Duodenal mucosa (tissue), 2 donors: ENCODE results near the gene STX18.

ENCODE experiments used
- H3K27ac ChIP-seq: one replicate; pipeline ENCODE4 v1.7.0; 2013; ENCODE audit warnings: low read depth, low read length
- H3K27me3 ChIP-seq, 2 donors: one replicate each; pipeline ENCODE4 v1.7.0; 2013; ENCODE audit warnings: low read length in 2 of 2, control low read depth in 1 of 2; ENCODE audit not compliant: insufficient read depth in 2 of 2, control insufficient read depth in 1 of 2
- H3K36me3 ChIP-seq, 2 donors: one replicate each; pipeline ENCODE4 v1.7.0; 2013; ENCODE audit warnings: low read length in 2 of 2, control low read depth in 1 of 2; ENCODE audit not compliant: insufficient read depth in 2 of 2, control insufficient read depth in 1 of 2
- H3K4me1 ChIP-seq, 2 donors: one replicate each; pipeline ENCODE4 v1.7.0; 2013; ENCODE audit warnings: low read length in 2 of 2, control low read depth in 1 of 2; ENCODE audit not compliant: insufficient read depth in 2 of 2, control insufficient read depth in 1 of 2
- H3K4me3 ChIP-seq, 2 donors: one replicate each; pipeline ENCODE4 v1.7.0; 2013; ENCODE audit warnings: low read length in 2 of 2, low read depth in 1 of 2
- H3K9ac ChIP-seq, 2 donors: one replicate each; pipeline ENCODE4 v1.7.0; 2013; ENCODE audit warnings: low read length in 2 of 2, low read depth in 1 of 2
- H3K9me3 ChIP-seq, 2 donors: one replicate each; pipeline ENCODE4 v1.7.0; 2013; ENCODE audit warnings: low read length in 2 of 2, control low read depth in 1 of 2; ENCODE audit not compliant: control insufficient read depth in 1 of 2

STX18 gene

DNA sequence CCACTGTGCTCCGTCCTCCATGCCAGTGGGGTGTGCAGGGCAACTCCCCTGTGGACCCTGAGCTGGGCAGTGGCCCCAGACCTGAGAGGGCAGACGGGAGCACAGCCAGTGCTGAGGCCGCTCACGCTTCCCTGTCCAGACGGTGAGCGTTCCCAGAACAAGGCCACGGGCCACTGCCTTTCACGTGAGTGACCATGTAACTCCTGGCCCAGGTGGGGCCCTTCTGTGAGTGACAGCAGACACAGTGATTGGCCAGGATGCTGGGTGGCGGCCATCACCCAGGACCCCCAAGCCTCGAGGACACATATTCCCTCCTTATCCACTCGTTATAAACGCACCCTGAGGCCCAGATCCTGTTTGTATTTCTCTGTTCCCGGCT, 144.4 kb downstream of the STX18 start:
- H3K4me1 ChIP-seq = no peaks in the 10 kb centered on the region
- no peaks in the 10 kb centered on the region for H3K36me3 ChIP-seq
- H3K4me3 ChIP-seq = no peak overlapping the region
- peaks cover 6% of the 10 kb centered on the region in 2 donors for H3K27me3 ChIP-seq
- no peak overlapping the region for H3K9ac ChIP-seq
- no peaks in the 10 kb centered on the region for H3K9me3 ChIP-seq
- H3K27ac ChIP-seq = no peak overlapping the region

- H3K27ac ChIP-seq = no peak overlapping the region
- H3K9me3 ChIP-seq = no peaks in the 10 kb centered on the region
- no peaks in the 10 kb centered on the region for H3K36me3 ChIP-seq
- H3K4me3 ChIP-seq = peak overlapping the region in 1 of 2 donors; percentile 40
- H3K4me1 ChIP-seq = peaks cover 0 to 2% of the 10 kb centered on the region in 2 donors
- no peak overlapping the region for H3K9ac ChIP-seq
- peaks cover 6% of the 10 kb centered on the region in 2 donors for H3K27me3 ChIP-seq
Measured at GRCh38 chr4:4396628-4397440, 145.0 kb downstream of the STX18 start.

DNA sequence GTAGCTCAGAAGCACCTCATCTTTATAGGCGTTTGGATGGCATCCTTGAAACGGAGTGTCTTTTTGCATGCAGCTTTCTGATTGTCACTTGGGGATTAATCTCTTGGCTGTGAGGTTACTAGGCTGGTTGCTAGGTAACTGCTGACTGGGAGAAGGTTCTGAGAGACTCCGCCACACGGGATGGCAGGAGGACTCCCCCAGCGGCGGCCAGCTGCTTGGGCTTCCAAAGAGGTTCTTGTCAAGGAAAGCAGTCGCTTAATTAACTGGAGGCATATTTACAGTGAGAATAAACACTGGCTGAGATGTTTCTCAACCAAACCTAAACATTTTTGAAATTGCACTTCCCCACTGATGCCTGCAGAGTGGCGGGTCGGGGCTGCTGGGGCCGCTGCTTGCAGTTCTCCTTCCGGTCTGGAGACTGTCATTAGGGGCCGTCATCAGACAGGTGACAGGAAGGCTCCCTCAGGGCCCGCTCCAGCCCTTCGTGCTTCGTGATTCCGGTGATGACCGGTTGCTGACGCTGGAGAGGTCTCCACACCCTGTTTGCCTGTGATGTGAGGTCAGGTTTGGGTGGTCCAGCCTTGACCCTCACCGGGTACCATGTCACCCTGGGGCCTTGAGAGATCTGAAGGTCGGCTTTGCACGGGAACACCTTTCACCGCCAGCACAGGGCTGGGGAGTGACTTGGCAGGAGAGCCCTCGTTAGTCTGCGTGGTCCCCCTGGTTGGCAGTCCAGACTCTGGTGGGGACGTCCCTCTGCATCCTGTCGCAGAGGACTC, 145.8 kb downstream of the STX18 start:
- Histone ChIP-seq H3K4me3 (peak overlapping the region in 1 of 2 donors; percentile 40), H3K4me1 (peaks cover 0 to 3% of the 10 kb centered on the region in 2 donors), H3K27ac (no peak overlapping the region), H3K9ac (no peak overlapping the region), H3K27me3 (peaks cover 6% of the 10 kb centered on the region in 2 donors), H3K36me3 (no peaks in the 10 kb centered on the region), H3K9me3 (no peaks in the 10 kb centered on the region)

DNA sequence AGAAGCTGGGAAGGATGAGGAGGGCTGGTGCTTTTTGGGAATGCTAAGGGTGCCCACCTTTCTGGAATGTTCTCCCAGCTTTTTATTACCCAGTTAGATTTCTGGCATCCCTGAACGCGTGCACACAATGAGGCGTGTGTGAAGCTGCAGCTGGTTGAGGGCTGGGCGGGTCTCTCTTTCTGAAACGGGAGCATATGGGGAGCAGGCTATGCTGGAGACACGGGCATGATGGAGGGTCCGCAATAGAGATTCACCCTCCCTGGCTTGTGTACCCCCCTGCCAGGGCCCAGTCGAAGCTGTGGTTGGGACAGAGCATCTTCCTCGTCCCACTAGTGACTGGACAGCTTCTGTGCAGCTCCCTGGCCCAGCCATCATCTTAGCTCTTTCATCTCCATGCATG, 146.5 kb downstream of the STX18 start:
- Histone ChIP-seq H3K27me3 (peaks cover 6% of the 10 kb centered on the region in 2 donors), H3K27ac (no peak overlapping the region), H3K9me3 (no peaks in the 10 kb centered on the region), H3K4me3 (no peak overlapping the region), H3K4me1 (peaks cover 0 to 3% of the 10 kb centered on the region in 2 donors), H3K36me3 (no peaks in the 10 kb centered on the region), H3K9ac (no peak overlapping the region)

- H3K9ac ChIP-seq = no peak overlapping the region
- peaks cover 0 to 3% of the 10 kb centered on the region in 2 donors for H3K4me1 ChIP-seq
- H3K9me3 ChIP-seq = no peaks in the 10 kb centered on the region
- H3K27ac ChIP-seq = no peak overlapping the region
- no peak overlapping the region for H3K4me3 ChIP-seq
- H3K27me3 ChIP-seq = peaks cover 6 to 12% of the 10 kb centered on the region in 2 donors
- H3K36me3 ChIP-seq = no peaks in the 10 kb centered on the region
Measured at GRCh38 chr4:4394644-4395043, 147.2 kb downstream of the STX18 start.

- H3K27me3 ChIP-seq = peaks cover 14 to 19% of the 10 kb centered on the region in 2 donors
- peaks cover 0 to 7% of the 10 kb centered on the region in 2 donors for H3K4me1 ChIP-seq
- H3K4me3 ChIP-seq = no peak overlapping the region
- H3K27ac ChIP-seq = no peak overlapping the region
- no peaks in the 10 kb centered on the region for H3K9me3 ChIP-seq
- H3K36me3 ChIP-seq = no peaks in the 10 kb centered on the region
- no peak overlapping the region for H3K9ac ChIP-seq
Measured at GRCh38 chr4:4392501-4393183, 149.2 kb downstream of the STX18 start.

DNA sequence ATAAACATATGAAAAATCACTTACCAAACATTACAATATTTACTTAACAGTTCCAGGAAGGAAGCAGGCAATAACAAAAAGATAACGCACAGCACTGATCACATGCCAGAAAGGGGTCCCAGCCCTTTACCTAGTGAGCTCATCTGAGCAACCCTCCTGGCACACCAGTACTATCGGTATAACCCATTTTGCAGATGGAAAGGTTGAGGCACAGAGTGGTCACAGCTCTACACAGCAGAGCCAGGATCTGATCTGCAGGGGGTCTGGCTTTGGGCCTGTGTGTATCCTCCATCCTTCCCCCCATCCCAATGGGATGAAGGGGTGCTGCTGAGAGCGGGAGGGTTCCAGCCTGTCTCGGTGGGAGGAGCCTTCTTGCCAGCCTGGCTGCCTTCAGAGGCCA, 150.0 kb downstream of the STX18 start:
- Histone ChIP-seq H3K27me3 (peaks cover 14 to 21% of the 10 kb centered on the region in 2 donors), H3K9me3 (no peaks in the 10 kb centered on the region), H3K9ac (no peak overlapping the region), H3K36me3 (no peaks in the 10 kb centered on the region), H3K4me1 (peaks cover 0 to 7% of the 10 kb centered on the region in 2 donors), H3K4me3 (no peak overlapping the region), H3K27ac (no peak overlapping the region)

DNA sequence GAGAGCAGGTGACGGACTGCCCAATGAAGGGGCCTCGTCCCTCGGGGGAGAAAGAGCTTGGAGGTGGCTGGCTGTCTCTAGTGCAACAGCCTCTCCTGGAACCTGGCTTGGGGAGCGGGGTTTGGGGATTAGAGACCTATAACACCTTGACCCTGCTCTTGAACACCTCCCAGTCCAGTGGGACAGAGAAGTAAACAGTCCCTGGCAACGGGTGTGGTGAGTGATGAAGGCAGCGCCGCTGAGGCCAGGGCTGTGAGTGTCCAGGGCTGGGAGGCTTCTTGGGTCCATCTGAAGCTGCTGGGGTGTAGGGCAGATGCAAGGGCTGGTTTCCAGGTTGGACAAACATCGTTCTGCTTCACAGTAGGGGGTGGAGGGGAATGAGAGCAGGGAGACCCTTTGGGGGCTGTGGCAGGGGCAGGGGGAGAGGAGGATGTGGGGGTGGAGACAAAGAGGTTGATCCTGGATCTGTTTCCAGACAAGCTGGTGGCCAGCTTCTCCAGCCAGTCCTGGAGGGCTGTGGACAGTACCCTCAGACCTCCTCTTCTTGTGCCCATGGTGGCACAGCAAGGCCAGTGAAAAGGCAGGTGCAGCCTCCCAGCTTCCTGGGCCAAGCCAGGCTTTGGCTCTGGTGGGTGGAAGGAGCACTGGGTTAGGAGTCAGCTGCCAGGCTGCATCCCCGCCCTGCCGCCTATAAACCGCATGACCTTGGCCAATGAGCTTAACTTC, 151.2 kb downstream of the STX18 start:
- Histone ChIP-seq H3K4me1 (peaks cover 0 to 14% of the 10 kb centered on the region in 2 donors), H3K27me3 (peaks cover 22 to 30% of the 10 kb centered on the region in 2 donors), H3K36me3 (no peaks in the 10 kb centered on the region), H3K9ac (no peak overlapping the region), H3K9me3 (no peaks in the 10 kb centered on the region), H3K4me3 (no peak overlapping the region), H3K27ac (no peak overlapping the region)

DNA sequence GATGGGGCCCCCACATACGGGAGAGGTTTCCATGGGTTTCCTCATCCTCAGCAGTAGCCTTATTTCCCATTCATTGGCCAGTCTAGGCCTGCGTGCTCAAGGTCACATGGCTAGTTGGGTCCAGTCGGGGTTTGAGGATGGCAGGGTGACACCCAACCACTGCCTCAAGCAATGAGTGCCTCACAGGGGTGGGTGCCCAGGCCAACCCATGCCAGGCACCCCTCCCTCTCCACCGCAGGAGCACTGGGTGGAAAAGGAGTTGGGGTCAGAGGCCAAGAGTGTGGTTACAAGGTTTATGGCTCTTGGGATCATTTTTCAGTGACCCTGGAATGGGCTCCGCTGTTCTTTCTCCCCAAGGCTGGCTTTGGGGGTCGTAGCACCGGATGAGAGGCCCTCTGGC, 151.8 kb downstream of the STX18 start:
- Histone ChIP-seq H3K27ac (no peak overlapping the region), H3K36me3 (no peaks in the 10 kb centered on the region), H3K4me1 (peaks cover 0 to 15% of the 10 kb centered on the region in 2 donors), H3K4me3 (no peak overlapping the region), H3K9me3 (no peaks in the 10 kb centered on the region), H3K27me3 (peaks cover 27 to 34% of the 10 kb centered on the region in 2 donors), H3K9ac (no peak overlapping the region)
